ENCODE data around the gene SCAMP3.

DNA sequence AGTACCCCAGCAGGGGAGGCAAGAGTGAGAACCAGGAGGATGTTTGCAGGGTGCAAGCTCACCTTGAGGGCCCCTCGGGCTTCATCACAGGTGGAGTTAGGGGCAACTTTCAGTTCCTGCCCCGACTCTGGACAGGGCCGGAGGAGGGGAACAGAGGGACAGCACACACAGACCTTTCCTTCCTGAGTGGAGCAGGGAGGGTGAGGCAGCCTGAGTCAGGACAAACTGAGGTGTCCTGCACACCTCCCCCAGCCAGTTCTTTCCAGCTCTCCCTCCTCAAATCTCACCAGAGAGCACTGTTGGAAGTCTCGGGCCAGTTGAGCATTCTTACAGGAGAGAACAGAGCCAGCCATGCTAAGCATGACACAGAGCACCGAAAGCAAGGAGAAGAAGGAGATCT, 8.4 kb downstream of the SCAMP3 start:
- TF ChIP-seq, protein P1, sequence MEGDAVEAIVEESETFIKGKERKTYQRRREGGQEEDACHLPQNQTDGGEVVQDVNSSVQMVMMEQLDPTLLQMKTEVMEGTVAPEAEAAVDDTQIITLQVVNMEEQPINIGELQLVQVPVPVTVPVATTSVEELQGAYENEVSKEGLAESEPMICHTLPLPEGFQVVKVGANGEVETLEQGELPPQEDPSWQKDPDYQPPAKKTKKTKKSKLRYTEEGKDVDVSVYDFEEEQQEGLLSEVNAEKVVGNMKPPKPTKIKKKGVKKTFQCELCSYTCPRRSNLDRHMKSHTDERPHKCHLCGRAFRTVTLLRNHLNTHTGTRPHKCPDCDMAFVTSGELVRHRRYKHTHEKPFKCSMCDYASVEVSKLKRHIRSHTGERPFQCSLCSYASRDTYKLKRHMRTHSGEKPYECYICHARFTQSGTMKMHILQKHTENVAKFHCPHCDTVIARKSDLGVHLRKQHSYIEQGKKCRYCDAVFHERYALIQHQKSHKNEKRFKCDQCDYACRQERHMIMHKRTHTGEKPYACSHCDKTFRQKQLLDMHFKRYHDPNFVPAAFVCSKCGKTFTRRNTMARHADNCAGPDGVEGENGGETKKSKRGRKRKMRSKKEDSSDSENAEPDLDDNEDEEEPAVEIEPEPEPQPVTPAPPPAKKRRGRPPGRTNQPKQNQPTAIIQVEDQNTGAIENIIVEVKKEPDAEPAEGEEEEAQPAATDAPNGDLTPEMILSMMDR (optimal IDR thresholded peaks at IDR 0.05 in 1 of 3, IDR thresholded peaks at IDR 0.05 in 1 of 3, conservative IDR thresholded peaks at IDR 0.05 in 1 of 3; ENCODE audit: extremely low read depth in 1 of 3, insufficient read depth in 2 of 3, low read length in 3 of 3) = no peak
- no peak for TF ChIP-seq EZH2 (IDR thresholded peaks at IDR 0.05; ENCODE audit: low read length)

Data from keratinocyte (primary cell).